GM12878 (cell line): Measurements from ENCODE around the gene SLC29A1. TPM values are rescaled to one million over a fixed set of nuclear protein-coding genes. Genes with fewer than 3 reads are reported as not detected.

Experiments used
- ATAC-seq: fragments of 200-7000 bp; cut with Tn5 transposase; 3 replicates; pipeline ENCODE4 v1.9.1; 2020; ENCODE audit warnings: mild to moderate bottlenecking, moderate library complexity
- BruUV-seq: library from RNA; stranded (reverse); fragments of 400-500 nt; replicated peaks from 2 replicates; lab custom pipeline; 2021; lab: Mats Ljungman, UMichigan
- CTCF ChIA-PET: fragments of 300-600 bp; sonication (Branson Sonifier 250); formaldehyde crosslinking; extraction: SDS; loops from one replicate; lab custom pipeline; 2021; ENCODE audit warnings: inconsistent platforms; lab: Yijun Ruan, JAX
- POLR2A ChIA-PET: fragments of 350-600 bp; formaldehyde crosslinking; extraction: SDS; loops from one replicate; lab custom pipeline; 2021; ENCODE audit warnings: inconsistent platforms; lab: Charles Lee
- RAD21 ChIA-PET: fragments of 300-600 bp; sonication (Branson Sonifier 250); formaldehyde crosslinking; loops from one replicate; lab custom pipeline; 2023; ENCODE audit warnings: antibody characterized with exemption; ENCODE audit not compliant: unreplicated experiment; lab: Charles Lee
- SMC1A ChIA-PET: fragments of 300-600 bp; sonication (Branson Sonifier 250); formaldehyde crosslinking; loops from one replicate; lab custom pipeline; 2023; ENCODE audit not compliant: unreplicated experiment, uncharacterized antibody; lab: Charles Lee
- DNase-seq: peaks from one replicate; pipeline ENCODE4 v3.0.0-alpha.2; 2011; ENCODE audit warnings: low read depth, low spot score
- FAIRE-seq: peaks from 3 replicates; lab custom pipeline; 2011; peaks lifted over from hg19 to GRCh38; lab: Jason Lieb, UNC
- H2AFZ ChIP-seq: 2 replicates; pipeline ENCODE4 v1.6.0; 2011; ENCODE audit warnings: low read depth, low read length, control low read depth; ENCODE audit not compliant: control insufficient read depth
- H3K27ac ChIP-seq: 2 replicates; pipeline ENCODE4 v1.5.1; 2011; ENCODE audit warnings: control low read depth; ENCODE audit not compliant: control insufficient read depth, insufficient read depth
- H3K27me3 ChIP-seq, 2 experiments: replicated peaks in 1 of 2; 2 replicates each; pipeline versions ENCODE4 v1.6.0 to v1.6.1; 2011; ENCODE audit warnings: low read length in 1 of 2; ENCODE audit not compliant: control insufficient read depth in 2 of 2, insufficient read depth in 2 of 2
- H3K36me3 ChIP-seq, 2 experiments: 2 replicates each; pipeline ENCODE4 v1.5.1; 2011; ENCODE audit warnings: low read length in 1 of 2; ENCODE audit not compliant: control insufficient read depth in 2 of 2, insufficient read depth in 2 of 2
- H3K4me1 ChIP-seq: 2 replicates; pipeline ENCODE4 v1.6.1; 2011; ENCODE audit warnings: mild to moderate bottlenecking, low read length, moderate library complexity, mixed read lengths; ENCODE audit not compliant: control insufficient read depth, insufficient read depth
- H3K4me2 ChIP-seq: 2 replicates; pipeline ENCODE4 v1.6.0; 2011; ENCODE audit warnings: control low read depth; ENCODE audit not compliant: control insufficient read depth, insufficient read depth
- H3K4me3 ChIP-seq: fragments of 200-600 bp; sonication (generic); 2 replicates; pipeline ENCODE4 v1.5.1; 2016
- H3K79me2 ChIP-seq: 2 replicates; pipeline ENCODE4 v1.6.0; 2011; ENCODE audit warnings: low read length; ENCODE audit not compliant: control insufficient read depth, insufficient read depth
- H3K9ac ChIP-seq: 2 replicates; pipeline ENCODE4 v1.8.0; 2011; ENCODE audit warnings: low read length, control low read depth, mixed read lengths; ENCODE audit not compliant: control insufficient read depth, insufficient read depth
- H3K9me3 ChIP-seq: replicated peaks from 3 replicates; pipeline ENCODE4 v1.5.1; 2011; ENCODE audit warnings: mild to moderate bottlenecking, low read length; ENCODE audit not compliant: control insufficient read depth, insufficient read depth
- H4K20me1 ChIP-seq: 2 replicates; pipeline ENCODE4 v1.6.0; 2011; ENCODE audit not compliant: control insufficient read depth, insufficient read depth
- ATF2 ChIP-seq: IDR thresholded peaks from 2 replicates; pipeline ENCODE4 v1.6.1; 2012; ENCODE audit warnings: low read length, inconsistent platforms
- BRCA1 ChIP-seq: IDR thresholded peaks from 2 replicates; pipeline ENCODE4 v1.6.1; 2011; ENCODE audit warnings: low read depth, low read length, improper control_type of control experiment
- EP300 ChIP-seq, 2 experiments: fragments of 150-350 bp in 1 of 2; IDR thresholded peaks; 2 replicates each; pipeline ENCODE4 v1.6.1; 2011 to 2012; ENCODE audit warnings: low read depth in 2 of 2, low read length in 2 of 2, borderline replicate concordance in 1 of 2, improper control_type of control experiment in 1 of 2, inconsistent platforms in 1 of 2; ENCODE audit not compliant: control insufficient read depth in 1 of 2
- ETV6 ChIP-seq, 2 experiments: fragments of 450-650 bp in 1 of 2; IDR thresholded peaks in 1 of 2; conservative IDR thresholded peaks in 1 of 2; 2 replicates each; pipeline ENCODE4 v1.6.1; 2014; ENCODE audit warnings: antibody characterized with exemption in 1 of 2, borderline replicate concordance in 1 of 2, low read depth in 1 of 2, mild to moderate bottlenecking in 1 of 2, moderate library complexity in 1 of 2
- HDGF ChIP-seq: fragments of 450-650 bp; IDR thresholded peaks from 2 replicates; pipeline ENCODE4 v1.6.1; 2016; ENCODE audit warnings: antibody characterized with exemption
- JUNB ChIP-seq: IDR thresholded peaks from 2 replicates; pipeline ENCODE4 v1.6.1; 2016; ENCODE audit warnings: antibody characterized with exemption, mild to moderate bottlenecking
- KAT2A ChIP-seq: conservative IDR thresholded peaks from 2 replicates; pipeline ENCODE4 v1.6.1; 2011; ENCODE audit warnings: low read depth, low read length; ENCODE audit not compliant: control insufficient read depth
- NBN ChIP-seq: fragments of 450-650 bp; IDR thresholded peaks from 2 replicates; pipeline ENCODE4 v1.6.1; 2016
- PAX5 ChIP-seq: IDR thresholded peaks from 2 replicates; pipeline ENCODE4 v1.6.1; 2011; ENCODE audit warnings: low read depth, low read length, borderline replicate concordance
- PML ChIP-seq: IDR thresholded peaks from 2 replicates; pipeline ENCODE4 v1.6.1; 2012; ENCODE audit warnings: low read length, inconsistent platforms
- RAD51 ChIP-seq: fragments of 450-650 bp; IDR thresholded peaks from 2 replicates; pipeline ENCODE4 v1.6.1; 2016; ENCODE audit warnings: moderate library complexity, mild to moderate bottlenecking, inconsistent platforms
- RFX5 ChIP-seq: IDR thresholded peaks from 2 replicates; pipeline ENCODE4 v1.6.1; 2011; ENCODE audit warnings: low read depth, low read length, improper control_type of control experiment
- TCF12 ChIP-seq: IDR thresholded peaks from 2 replicates; pipeline ENCODE4 v1.6.1; 2011; ENCODE audit warnings: low read depth, mild to moderate bottlenecking, low read length
- TCF3 ChIP-seq: IDR thresholded peaks from 2 replicates; pipeline ENCODE4 v1.6.1; 2012; ENCODE audit warnings: low read depth, mild to moderate bottlenecking, low read length, borderline replicate concordance; ENCODE audit not compliant: insufficient read depth
- WGBS: methylation state at CpG from one replicate; pipeline ENCODE4 v1.1.6; 2016; ENCODE audit warnings: low lambda C conversion rate; ENCODE audit not compliant: insufficient replicate concordance, insufficient coverage; ENCODE audit errors: missing lambda C conversion rate; 5-methylcytosine and 5-hydroxymethylcytosine counted together
- in situ Hi-C: fragments of 300-500 bp; cut with MboI; formaldehyde crosslinking; loops from 9 replicates; pipeline ENCODE4 v1.14.3; 2018; ENCODE audit warnings: mixed read lengths
- intact Hi-C: fragments of 100-400 bp; cut with micrococcal nuclease; formaldehyde crosslinking; loops from one replicate; pipeline ENCODE4 v1.14.2; 2022; ENCODE audit not compliant: unreplicated experiment
- polyA plus RNA-seq, 11 experiments: library from polyadenylated mRNA; depleted of rRNA in 4 of 11; unstranded in 6 of 11; stranded (reverse) in 5 of 11; fragments of >200 nt; fragmentation: Nextera tagmentation in 4 of 11; fragmentation: Illumina TruSeq in 1 of 11; extraction: Ambion mirVana in 4 of 11; extraction: Trizol in 1 of 11; gene quantifications; 1 replicate in 1 of 11; 2 replicates in 10 of 11; pipeline versions ENCODE4 v1.2.1 to v1.2.3, GENCODE V29; 2011 to 2016; ENCODE audit warnings: inconsistent platforms in 2 of 11, missing spikeins in 2 of 11, low read depth in 1 of 11
- total RNA-seq, 4 experiments: library from RNA; depleted of rRNA in 3 of 4; stranded (reverse); fragments of >200 nt in 3 of 4; fragmentation: Illumina TruSeq in 1 of 4; extraction: Trizol in 1 of 4; gene quantifications; 2 replicates each; pipeline versions ENCODE4 v1.2.1 to v1.2.3, GENCODE V29; 2013 to 2021
- TF ChIP-seq, protein P1 (sequence below): fragments of 450-650 bp; IDR thresholded peaks from 2 replicates; pipeline ENCODE4 v1.6.1; 2017; ENCODE audit warnings: low read depth, mild to moderate bottlenecking, moderate library complexity
- TF ChIP-seq, protein P2 (sequence below): fragments of 450-650 bp; IDR thresholded peaks from 2 replicates; pipeline ENCODE4 v1.6.1; 2017; ENCODE audit warnings: borderline replicate concordance

SLC29A1 gene
- total and polyA plus RNA-seq, 10 of the 15 experiments (the other 5 are each of a cell fraction or from before 2014, with no cell fraction given) = 10.0 to 132 (median 93.4) TPM

GRCh38 chr6:44228836-44229235, 5.4 kb downstream of the SLC29A1 start (continued):
- no peak for TF ChIP-seq JUNB

DNA sequence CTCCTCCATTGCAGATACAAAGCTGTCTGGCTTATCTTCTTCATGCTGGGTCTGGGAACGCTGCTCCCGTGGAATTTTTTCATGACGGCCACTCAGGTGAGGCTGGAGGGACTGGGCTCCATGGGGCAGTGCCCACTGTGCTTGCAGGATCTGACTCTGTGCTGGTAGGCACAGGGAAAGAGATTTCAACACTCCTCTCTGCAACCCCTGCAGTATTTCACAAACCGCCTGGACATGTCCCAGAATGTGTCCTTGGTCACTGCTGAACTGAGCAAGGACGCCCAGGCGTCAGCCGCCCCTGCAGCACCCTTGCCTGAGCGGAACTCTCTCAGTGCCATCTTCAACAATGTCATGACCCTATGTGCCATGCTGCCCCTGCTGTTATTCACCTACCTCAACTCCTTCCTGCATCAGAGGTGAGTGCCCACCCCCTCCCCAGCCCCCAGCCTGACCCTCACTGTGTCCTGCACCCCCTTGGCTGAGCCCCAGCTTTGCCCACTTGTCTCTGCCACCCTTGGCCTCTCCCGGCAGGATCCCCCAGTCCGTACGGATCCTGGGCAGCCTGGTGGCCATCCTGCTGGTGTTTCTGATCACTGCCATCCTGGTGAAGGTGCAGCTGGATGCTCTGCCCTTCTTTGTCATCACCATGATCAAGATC, 6.1 kb downstream of the SLC29A1 start:
- ChIA-PET CTCF (interaction anchor here (1.9 kb wide), 1 partner anchor 57 kb away, joined by 5 read pairs; no protein-coding TSS in a partner anchor), SMC1A (no interaction called here), RAD21 (no interaction called here)
- Histone ChIP-seq H3K9ac (no peak overlapping the region), H3K36me3 (peaks cover 4 to 20% of the 10 kb centered on the region in 2 experiments; a peak in 3 of 4 replicates), H3K4me2 (no peak overlapping the region), H3K27ac (no peak overlapping the region), H3K79me2 (peaks cover 20% of the 10 kb centered on the region), H3K9me3 (no peaks in the 10 kb centered on the region), H2AFZ (no peak overlapping the region), H3K4me3 (no peak overlapping the region), H3K4me1 (peaks cover 8% of the 10 kb centered on the region), H4K20me1 (no peaks in the 10 kb centered on the region), H3K27me3 (no peaks in the 10 kb centered on the region)
- intact Hi-C loops (no loop called here), in situ Hi-C loops (loop anchor here (10.0 kb wide), 1 partner anchor 125 kb away; no protein-coding TSS in a partner anchor)
- DNase-seq = no peak
- FAIRE-seq = no peak
- ATAC-seq = no peak
- BruUV-seq = no TSS peak
- 92% methylated on average over 11 of the region's 11 CpGs for WGBS
- TF ChIP-seq EP300 (IDR thresholded peaks at IDR 0.05; ENCODE audit: borderline replicate concordance in 1 of 2, control insufficient read depth in 1 of 2, low read depth in 2 of 2, low read length in 2 of 2) = no peak
- no peak for TF ChIP-seq PML
- no peak for TF ChIP-seq KAT2A
- no peak for TF ChIP-seq HDGF
- TF ChIP-seq TCF3 = no peak
- TF ChIP-seq, protein P1, sequence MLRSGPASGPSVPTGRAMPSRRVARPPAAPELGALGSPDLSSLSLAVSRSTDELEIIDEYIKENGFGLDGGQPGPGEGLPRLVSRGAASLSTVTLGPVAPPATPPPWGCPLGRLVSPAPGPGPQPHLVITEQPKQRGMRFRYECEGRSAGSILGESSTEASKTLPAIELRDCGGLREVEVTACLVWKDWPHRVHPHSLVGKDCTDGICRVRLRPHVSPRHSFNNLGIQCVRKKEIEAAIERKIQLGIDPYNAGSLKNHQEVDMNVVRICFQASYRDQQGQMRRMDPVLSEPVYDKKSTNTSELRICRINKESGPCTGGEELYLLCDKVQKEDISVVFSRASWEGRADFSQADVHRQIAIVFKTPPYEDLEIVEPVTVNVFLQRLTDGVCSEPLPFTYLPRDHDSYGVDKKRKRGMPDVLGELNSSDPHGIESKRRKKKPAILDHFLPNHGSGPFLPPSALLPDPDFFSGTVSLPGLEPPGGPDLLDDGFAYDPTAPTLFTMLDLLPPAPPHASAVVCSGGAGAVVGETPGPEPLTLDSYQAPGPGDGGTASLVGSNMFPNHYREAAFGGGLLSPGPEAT = no peak
- no peak for TF ChIP-seq NBN
- TF ChIP-seq, protein P2, sequence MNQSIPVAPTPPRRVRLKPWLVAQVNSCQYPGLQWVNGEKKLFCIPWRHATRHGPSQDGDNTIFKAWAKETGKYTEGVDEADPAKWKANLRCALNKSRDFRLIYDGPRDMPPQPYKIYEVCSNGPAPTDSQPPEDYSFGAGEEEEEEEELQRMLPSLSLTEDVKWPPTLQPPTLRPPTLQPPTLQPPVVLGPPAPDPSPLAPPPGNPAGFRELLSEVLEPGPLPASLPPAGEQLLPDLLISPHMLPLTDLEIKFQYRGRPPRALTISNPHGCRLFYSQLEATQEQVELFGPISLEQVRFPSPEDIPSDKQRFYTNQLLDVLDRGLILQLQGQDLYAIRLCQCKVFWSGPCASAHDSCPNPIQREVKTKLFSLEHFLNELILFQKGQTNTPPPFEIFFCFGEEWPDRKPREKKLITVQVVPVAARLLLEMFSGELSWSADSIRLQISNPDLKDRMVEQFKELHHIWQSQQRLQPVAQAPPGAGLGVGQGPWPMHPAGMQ = no peak
- TF ChIP-seq TCF12 = no peak
- no peak for TF ChIP-seq RFX5
- no peak for TF ChIP-seq RAD51
- no peak for TF ChIP-seq ETV6 (conservative IDR thresholded peaks at IDR 0.05 in 1 of 2, IDR thresholded peaks at IDR 0.05 in 1 of 2; ENCODE audit: borderline replicate concordance in 1 of 2, low read depth in 1 of 2)
- TF ChIP-seq PAX5 = no peak
- TF ChIP-seq BRCA1 = no peak
- TF ChIP-seq ATF2 = no peak
- TF ChIP-seq, all 136 proteins: peak for 0
- POLR2A ChIA-PET = interaction anchor here (1.2 kb wide), 1 partner anchor 56 kb away, joined by 3 read pairs; no protein-coding TSS in a partner anchor
